IPS-18c (cell line): ENCODE results near the gene EXD3.

Experiments
- H3K4me3 ChIP-seq: 2 replicates; pipeline ENCODE4 v1.7.0; 2013; ENCODE audit warnings: low read depth, mild to moderate bottlenecking, low read length, moderate library complexity; ENCODE audit not compliant: insufficient read depth
- H3K9me3 ChIP-seq: one replicate; pipeline ENCODE4 v1.6.1; 2013; ENCODE audit warnings: mild to moderate bottlenecking, low read length, moderate library complexity; ENCODE audit not compliant: control insufficient read depth, insufficient read depth

The EXD3 gene

DNA sequence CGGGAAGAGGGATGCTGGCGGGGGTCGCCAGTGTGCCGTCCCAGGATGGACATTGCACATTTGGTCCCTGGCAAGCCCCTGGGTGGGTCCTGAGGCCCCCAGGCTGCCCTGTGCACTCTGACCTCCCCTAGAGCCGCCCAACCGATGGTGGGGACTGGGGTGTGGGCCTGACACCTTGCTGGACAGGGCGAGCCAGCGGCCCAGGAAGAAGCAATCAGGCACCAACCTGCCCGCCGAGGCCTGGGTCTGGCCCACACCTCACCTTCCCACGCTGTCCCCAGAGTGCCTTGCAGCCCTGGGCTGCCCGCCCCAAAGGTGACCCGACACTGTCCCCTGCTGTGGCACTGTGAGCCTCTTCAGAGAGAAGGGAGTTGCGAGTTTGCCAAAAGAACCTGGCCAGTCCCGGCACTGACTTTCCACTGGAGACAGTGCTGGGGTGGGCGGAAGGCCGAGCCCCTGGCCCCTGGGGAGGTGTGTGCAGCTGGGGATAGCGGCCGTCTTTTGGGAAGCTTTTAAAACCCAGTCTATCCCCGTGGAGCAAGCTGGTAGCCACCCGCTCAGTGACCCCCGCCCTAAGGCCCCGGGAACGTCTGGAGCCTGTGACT is 108.9 kb downstream of the EXD3 start:
- no peak overlapping the region for H3K4me3 ChIP-seq
- H3K9me3 ChIP-seq: no peaks in the 10 kb centered on the region

DNA sequence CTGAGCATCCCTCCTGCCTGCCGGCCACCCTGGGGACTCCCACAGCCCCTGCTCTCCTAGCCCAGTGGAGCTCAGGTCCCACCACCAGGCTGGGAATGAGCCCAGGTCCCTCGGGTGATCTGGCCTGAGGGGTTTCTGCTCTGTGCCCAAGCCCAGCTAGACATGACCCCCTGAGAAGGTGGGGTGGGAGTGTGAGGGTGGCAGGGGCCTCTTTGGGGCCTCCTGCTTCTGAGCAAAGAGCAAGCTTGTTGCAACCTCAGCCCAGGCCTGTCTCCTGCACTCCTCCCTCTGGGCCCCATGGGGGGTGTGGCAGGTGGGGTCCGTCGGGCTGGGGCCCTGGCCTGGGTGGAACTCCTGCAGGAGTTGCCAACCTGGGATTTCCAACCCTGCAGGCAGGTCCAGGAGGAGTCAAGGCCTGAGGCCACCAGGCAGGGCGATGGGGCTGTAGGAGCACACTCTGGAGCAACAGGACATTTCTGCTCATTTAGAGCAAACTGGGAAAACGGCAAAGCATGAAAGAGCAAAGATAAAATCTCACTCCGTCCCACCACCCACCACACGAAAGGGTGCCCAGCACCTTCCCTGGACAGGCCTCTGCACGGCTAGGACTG is 109.5 kb downstream of the EXD3 start:
- H3K9me3 ChIP-seq: no peaks in the 10 kb centered on the region
- no peak overlapping the region for H3K4me3 ChIP-seq

DNA sequence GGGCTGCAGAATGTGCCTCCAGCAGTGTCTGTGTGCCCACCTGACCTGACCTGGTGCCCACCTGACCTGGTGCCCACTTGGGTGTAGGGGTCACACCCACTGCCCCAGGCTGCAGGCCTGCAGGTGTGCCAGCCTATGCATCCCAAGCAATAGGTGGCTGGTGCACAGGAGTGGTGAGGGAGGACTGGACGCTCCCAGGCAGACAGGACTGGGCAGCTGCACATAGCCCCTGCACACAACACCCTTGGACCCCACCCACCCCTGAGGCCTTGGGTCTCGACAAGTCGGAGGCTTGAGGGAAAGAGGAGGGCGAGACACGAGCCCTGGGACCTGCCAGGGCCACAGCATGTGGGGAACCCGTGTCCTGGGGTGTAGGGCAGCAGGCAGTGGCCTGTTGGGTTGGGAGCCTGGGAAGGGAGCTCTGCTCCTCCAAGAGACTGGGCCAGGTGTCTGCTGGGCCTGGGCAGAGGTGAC is 110.1 kb downstream of the EXD3 start:
- Histone ChIP-seq H3K4me3 (no peak overlapping the region), H3K9me3 (no peaks in the 10 kb centered on the region)

DNA sequence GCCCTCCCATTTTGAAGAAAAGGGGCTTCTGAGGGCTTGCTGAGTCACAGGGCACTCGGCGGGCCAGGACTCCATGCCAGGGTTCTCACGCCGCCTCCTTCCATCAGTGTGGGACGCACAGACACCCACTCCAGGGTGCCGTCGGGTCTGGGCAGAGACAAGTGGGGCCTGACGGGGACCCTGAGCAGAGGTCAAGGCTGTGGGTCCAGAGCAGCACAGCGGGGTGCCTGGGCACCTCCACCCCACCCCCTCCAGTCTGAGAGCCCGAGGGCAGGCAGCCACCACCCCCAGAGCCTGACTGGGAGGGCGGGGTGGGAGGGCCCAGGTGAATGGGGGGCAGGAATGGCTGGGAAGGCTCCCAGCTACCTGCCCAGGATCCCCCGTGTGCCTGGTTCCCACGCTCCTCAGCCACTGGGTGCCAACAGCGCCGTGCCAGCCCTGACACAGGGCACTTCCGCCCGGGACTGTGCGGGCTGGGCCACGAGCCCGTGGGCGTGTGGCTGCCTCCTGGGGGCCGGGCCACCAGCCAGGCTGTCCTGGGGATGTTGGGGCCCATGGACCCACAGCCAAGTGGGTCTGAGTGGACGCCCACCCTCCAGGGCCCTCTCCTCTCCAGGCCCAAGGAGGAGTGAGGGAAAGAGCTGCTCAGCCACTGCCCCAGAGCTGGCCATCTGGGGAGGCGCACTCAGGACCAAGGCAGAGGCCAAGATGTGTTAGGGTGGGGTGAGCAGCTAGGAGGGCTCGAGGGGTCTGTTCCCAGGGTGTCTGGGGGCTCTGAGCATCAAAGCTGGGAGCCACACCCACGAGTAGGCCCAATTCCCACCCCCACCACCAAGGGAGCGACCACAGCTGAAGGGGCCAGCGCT is 110.7 kb downstream of the EXD3 start:
- Histone ChIP-seq H3K9me3 (no peaks in the 10 kb centered on the region), H3K4me3 (no peak overlapping the region)

DNA sequence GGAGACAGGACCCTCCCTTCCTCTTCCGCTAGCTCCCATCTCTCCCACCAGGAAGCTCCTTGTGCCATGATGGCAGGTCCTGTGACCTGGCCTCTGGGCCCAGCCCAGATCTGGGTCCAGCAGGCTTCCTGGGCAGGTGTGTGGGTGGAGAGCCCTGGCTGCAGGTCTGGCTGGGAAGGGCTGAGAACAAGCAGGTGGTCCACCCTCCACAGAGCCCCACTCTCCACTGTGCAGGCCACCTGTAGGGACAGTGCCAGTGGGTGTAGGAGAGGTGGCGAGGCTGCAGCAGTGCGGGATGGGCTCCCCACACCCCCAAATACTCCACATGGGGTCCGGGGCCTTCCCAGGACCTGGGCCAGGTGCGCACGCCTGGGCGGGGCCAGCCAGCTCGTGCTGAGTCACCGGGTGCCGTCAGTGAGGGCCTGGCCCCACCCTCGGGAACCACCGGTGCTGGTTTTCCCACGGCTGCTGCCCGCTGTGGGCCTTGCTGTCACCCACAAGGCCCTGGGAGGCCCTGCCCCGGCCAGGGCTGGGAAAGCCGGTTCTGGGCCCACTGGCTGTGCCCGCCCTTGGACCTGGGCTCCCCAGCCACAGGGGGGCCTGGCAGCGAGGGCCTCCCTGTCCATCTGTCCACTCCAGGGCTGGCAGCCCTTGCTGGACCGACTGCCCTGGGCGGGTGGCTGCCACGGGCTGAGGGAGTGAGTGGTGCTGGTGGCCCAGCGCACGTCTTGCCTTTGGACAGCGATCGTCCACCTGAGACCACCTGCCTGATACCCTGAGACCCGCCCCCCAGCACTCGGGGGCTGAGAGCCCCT is 111.6 kb downstream of the EXD3 start:
- no peak overlapping the region for H3K4me3 ChIP-seq

DNA sequence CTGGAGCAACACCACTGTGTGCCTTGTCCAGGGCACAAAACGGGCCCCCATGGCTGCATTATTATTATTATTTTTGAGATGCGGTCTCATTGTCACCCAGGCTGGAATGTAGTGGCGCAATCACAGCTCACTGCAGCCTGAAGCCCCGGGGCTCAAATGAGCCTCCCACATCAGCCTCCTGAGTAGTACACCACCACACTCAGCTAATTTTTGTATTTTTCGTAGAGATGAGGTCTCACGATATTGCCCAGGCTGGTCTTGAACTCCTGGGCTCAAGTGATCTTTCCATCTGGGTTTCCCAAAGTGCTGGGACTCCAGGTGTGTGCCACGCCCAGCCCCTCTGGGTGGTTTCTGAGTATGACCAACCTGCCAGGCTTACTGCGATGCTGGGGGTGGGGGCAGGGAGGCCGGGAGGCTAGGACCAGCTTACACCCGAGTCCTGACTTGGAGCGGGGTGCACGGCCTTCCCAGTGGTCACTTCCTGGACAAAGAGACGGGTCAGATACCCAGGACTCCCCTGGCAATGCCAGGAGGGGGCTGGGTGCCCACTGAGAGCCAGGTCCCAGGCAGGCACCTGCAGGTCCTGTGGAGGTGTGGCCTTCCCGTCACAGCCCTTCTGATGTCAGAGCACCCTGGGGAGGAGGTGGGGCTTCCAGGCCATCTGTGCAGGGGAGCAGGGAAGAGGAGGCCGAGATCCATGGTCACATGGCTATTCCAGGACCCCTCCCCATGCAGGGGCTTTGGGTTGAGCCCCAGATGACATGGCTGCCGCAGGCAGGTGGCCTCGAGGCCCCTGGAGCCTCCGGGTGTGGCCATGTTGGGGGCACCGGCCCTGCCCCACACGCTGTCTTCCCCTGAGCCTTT is 112.5 kb downstream of the EXD3 start:
- Histone ChIP-seq H3K9me3 (no peaks in the 10 kb centered on the region), H3K4me3 (no peak overlapping the region)

More for the DNA sequence above, 111.6 kb downstream of the EXD3 start:
- H3K9me3 ChIP-seq: no peaks in the 10 kb centered on the region

DNA sequence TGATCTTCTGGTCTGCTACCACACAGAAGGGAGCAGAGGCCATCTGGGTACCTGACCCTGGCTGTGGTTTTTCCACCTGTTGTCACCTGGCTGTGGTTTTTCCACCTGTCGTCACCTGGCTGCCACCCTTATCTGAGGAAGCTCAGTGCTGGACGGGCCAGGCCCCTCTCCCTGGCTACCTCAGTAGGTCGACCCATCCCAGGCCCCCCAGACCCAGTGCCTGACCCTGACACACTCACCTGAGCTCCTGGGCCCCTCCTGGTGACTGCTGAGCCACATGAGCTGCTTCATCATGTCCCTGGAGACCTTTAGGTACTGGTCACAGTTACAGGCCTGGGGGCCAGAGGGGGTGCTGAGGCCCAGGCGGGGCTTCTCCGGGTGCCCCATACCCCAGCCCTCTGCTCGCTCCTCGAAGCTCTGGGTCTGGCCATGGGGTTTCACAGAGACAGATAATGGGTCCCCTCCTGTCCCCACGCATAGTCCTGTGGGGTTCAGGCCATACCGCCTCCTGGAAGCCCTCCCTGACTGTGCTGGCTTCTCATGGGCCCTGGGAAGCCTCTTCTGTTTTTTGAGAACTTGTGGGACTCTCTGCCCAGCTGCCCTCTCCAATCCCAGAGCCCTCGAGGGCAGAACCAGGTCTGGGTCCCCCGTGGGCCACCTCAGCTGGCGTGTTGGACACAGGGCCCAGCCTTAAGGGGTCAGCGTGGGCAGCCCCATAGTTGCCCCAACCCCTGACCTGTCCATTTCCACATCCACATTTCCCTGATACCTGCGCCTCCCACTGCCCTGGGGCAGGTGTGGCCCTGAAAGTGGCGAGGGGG is 113.4 kb downstream of the EXD3 start:
- Histone ChIP-seq H3K9me3 (no peaks in the 10 kb centered on the region), H3K4me3 (no peak overlapping the region)

DNA sequence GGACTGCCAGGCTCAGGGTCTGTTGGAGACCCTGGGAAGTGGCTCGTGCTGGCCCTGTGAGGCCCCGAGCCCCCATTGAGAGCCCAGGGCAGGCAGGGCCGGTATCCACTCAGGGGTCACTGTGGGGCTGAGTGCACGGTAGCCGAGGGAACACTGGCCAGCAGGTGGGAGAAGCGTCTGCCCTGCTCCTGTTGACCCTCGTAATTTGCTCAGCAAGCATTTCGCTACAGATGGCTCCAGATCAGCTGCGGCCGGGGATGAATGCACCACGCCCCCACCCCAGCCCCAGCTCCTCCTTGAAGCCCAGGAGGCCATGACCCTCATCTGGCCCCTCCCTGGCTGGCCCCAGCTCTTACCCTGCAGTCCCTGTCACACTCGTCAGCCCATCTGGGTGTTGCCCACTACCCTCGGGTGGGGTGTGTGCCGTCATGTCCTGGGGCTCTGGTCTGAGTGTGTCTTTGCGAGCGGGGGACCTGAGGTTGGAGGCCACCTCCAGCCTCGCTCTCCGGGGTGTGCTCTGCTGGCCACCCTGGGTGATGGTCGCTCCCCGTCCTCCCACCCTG is 114.8 kb downstream of the EXD3 start:
- no peaks in the 10 kb centered on the region for H3K9me3 ChIP-seq
- H3K4me3 ChIP-seq: no peak overlapping the region

DNA sequence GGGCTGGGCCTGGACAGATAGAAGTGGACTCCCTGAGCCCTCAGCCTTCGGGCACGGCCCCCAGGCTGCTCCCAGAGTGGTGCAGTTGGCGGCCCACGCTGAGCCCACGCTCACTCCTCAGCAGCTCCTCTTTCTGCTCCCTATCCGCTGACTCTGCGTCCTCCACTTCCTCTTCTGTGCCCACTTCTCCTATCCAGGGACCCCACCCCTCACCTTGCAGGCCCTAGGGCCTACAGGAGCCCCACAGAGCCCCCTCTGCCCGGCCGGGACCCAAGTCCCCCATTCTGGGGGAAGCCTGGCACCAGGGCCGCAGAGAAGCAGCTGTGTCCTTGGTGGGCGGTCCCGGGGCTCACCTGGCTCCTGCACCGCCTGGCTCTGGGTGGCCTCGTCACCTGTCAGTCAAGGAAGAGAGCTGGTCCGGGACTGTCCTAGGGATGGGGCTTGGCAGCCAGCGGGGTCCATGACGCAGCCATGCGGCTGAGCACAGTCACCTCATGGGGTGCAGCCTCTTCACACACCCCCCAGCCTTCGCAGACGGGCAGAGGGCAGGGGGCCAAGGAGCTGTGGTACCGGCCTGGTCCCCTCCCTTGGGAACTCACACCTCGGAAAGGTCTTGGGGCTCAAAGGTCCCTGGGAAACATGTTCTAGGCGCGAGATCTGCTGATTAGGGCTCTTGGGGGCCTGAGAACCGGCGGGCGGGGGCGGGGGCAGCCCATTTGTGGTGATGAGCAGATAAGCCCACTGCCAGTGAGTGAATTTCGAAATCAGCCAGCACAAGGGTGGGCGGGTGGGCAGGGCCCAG is 115.5 kb downstream of the EXD3 start:
- H3K9me3 ChIP-seq: no peaks in the 10 kb centered on the region
- no peak overlapping the region for H3K4me3 ChIP-seq

DNA sequence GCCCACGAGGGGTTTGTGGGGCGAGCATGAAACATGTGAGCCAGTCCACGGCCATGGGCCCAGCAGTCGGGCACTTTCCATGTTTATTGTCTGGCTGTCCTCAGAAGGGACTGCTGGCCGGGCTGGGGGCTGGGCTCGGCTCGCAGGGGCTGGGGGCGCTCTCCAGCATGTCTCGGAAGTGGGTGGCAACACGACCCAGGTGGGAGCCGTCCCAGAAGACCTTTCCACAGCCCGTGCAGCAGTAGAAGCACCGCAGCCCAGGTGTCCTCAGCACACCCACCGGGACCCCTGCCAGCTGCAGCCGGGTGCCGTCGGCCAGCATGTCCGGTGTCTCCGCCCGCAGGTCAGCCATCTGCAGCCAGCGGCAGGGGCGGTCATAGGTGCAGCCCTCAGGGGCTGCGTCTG is 116.1 kb downstream of the EXD3 start:
- no peaks in the 10 kb centered on the region for H3K9me3 ChIP-seq
- H3K4me3 ChIP-seq: no peak overlapping the region

DNA sequence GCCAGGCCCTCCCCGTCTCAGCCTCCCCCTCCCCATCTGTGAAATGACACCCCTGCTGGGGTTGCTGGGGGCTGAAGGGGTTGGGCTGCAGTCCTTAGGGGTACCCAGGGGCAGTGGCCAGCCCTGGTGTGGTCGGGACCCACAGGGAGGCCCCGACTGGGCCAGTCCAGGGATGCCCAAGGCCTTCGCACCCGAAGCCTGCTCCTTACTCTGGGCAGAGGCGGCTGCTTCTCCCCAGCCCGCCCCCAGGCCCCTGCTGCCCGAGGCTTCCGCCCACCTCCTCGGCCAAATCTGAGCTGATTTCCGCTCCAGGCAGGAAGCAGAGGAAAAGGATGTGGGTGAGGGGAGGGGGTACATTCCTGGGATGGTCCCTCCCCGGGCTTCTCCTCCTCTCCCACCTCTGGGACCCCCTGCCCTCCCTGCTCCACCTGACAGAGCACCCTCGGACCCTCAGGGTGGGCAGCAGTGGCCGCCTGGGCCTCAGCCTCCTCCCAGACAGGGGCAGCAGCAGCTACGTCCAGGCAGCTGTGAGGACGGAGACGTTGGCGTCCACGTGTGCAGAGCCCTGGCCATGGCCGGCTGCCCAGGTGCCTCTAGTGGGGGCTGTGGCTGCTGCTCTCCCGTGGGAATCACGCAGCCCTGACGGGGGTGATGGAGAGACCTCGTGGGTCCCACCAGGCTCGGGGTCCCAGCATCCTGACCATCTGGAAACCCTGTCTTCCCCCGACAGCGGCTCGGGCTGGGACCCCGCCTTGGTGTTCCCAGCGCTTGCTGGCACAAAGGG is 116.7 kb downstream of the EXD3 start:
- Histone ChIP-seq H3K4me3 (no peak overlapping the region), H3K9me3 (no peaks in the 10 kb centered on the region)

DNA sequence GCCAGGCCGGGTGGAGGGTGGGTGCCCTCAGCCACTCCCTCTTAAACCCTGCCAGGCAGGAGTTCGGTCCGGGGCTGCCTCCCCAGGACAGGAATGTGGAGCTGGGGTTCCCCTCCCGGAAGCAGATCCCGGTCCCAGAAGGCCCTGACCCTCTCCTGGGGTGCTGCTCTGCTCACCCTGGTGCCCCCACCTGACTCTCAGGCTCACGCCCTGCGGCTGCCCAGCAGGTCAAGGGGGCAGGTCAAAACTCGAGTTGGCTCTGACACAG is 117.2 kb downstream of the EXD3 start:
- Histone ChIP-seq H3K9me3 (no peaks in the 10 kb centered on the region), H3K4me3 (no peak overlapping the region)

DNA sequence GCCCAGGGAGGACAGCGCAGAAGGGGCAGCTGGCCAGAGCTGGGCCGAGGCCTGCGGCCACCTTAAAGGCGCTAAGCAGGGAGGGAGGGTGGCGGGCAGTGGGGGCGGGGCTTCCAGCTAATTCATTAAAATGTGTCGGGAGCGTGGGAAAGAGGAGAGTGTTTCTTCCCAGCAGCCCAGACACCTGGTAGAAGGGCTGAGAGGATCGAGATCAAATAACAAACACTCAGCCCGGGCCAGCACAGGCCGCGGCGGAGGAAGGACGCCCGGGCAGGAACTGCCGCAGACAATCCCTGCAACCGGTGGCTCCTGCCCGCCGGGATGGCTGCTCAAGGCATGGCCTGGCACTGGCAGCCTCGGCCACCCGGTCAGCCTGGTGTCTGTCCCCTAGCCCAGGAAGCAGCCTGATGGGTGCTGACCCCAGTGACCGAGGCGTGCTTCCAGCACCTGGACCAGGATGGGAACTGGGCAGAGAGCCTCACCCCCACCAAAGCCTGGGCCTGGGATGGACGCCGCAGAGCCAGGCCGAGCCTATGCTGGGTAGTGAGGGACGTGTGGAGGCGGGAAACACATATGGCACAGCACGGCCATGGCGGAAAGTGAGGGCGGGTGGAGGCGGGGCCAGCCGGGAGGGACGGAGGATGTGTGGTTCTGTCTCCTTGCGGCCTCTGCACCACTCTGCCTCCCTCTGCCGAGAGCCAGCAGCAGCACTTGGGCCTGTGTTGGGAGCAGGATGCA is 117.7 kb downstream of the EXD3 start:
- Histone ChIP-seq H3K4me3 (no peak overlapping the region), H3K9me3 (no peaks in the 10 kb centered on the region)
